GM21529 (cell line): Measurements from ENCODE around the gene HOXA2.

Experiments
- ATAC-seq: cut with Tn5 transposase; IDR thresholded peaks from one replicate; pipeline ENCODE4 v1.9.1; 2021; ENCODE audit not compliant: unreplicated experiment

The HOXA2 gene

DNA sequence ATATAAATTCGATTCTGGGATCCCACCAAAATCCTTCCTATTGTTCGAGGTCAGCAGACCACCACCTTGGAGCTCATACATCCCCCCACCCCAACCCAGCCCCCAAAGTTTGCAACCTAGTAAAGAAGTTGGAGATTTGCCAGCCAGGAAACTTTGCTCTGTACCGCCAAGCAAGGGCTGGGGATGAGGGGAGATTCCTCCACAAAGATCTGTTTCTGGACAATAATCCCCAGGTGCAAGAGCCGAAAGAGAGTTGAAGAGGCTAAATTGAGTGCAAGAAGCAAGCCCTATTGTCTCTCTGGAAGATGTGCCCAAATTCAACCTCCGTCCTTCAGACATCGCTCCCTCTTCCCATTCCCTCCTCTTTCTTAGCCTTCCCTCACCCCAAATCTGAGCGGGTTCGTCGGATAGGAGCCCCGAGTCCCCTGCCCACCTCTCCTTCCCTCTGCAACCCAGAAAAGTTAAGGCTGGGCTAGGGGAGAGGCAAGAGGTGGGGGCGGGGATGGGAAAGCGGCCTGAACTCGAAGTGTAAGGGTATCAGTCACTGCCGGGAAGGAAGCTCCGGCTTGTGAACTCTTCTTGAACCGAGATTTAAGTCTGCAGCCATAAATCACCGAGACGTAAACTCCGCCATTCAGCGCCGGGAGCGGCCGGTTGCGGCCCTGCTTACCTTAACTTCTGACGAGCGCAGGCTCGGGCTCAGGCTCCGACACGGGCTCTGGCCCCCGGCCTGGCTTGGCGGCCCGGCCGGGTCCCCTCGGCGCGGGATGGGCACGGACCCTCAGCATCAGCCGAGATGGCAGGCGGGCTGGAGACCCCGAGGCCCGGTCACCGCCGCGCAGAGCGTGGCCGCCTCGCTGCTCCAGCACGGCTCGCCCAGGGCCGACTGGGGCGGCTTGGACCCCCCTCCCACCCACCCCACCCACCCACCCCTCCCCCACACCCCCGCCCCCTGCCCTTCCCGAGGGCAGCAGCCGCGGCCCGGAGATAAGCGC, 10.8 kb upstream of the HOXA2 start:
- no peak for ATAC-seq

DNA sequence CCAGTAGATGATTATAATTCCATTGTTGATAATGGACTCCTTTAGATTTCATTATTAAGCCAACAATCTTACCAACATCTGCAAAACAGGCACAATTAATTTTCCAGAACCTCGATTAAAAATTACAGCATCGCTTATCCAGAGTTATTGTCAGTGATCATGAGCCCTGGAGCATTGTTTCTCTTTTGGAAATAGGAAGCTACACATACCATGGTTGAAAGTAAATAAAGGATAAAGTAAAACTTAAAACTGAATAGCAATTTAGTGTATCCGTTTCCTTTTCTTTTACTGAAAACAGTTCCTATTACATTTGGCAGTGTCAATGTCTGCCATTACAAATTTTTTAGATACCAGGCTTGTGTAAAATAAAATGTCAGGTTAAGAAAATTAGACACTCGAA, 9.9 kb upstream of the HOXA2 start:
- no peak for ATAC-seq

DNA sequence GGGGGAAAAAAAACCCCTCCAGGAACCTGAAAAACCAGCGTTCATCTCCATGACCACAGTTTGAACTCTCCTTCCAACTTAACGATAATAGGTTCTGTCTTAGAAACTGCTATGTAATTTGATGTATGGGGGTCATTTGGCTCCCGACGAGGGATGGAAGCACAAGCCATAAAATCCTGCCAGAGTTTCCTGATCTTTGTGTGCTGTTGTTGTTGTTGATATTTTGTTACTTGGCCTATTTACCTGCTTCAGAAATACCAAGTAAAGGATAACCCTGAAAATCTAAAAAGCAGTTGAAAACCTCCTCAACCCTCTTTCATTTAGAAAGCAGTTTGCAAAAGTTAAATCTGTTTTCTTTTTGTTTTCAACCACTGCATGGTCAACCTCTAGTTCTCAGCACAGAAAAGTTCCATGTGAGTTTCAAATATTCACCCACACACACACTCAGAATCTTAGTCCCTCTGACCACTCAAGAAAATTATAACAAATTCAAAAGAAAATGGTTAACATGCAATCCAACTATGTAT, 9.3 kb upstream of the HOXA2 start:
- no peak for ATAC-seq

DNA sequence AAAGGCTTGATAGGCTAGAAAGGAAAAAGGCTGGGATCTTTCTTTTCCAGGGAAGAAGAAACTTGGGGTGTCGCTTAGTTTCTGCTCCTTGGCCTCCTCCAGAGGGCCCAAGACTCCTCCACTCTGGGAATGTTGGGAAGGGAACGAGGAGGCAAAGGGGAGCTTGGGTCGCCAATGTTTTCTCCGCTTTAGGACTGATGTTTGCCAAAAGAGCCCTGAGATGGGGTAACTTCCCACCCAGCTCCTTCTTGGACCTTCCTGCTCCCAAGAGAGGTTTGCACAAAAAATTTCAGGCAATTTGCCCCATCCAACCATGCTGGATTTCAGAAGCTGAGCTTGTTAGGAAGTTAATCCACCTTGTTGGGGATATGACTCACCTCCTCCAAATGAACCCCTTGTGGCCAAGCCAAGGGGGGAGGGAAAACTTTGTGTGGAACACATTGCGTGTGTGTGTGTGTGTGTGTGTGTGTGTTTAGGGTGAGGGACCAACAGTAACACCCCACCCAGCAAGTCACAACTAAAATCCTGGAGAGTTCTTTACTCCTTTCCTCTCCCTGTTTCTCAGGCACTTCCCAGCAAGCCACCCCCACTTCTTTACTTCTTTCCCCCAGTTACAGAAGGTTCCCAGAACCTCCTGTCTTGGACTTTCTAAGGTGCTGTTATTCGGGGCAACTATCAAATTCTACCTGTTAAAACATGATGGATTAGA, 8.7 kb upstream of the HOXA2 start:
- no peak for ATAC-seq

DNA sequence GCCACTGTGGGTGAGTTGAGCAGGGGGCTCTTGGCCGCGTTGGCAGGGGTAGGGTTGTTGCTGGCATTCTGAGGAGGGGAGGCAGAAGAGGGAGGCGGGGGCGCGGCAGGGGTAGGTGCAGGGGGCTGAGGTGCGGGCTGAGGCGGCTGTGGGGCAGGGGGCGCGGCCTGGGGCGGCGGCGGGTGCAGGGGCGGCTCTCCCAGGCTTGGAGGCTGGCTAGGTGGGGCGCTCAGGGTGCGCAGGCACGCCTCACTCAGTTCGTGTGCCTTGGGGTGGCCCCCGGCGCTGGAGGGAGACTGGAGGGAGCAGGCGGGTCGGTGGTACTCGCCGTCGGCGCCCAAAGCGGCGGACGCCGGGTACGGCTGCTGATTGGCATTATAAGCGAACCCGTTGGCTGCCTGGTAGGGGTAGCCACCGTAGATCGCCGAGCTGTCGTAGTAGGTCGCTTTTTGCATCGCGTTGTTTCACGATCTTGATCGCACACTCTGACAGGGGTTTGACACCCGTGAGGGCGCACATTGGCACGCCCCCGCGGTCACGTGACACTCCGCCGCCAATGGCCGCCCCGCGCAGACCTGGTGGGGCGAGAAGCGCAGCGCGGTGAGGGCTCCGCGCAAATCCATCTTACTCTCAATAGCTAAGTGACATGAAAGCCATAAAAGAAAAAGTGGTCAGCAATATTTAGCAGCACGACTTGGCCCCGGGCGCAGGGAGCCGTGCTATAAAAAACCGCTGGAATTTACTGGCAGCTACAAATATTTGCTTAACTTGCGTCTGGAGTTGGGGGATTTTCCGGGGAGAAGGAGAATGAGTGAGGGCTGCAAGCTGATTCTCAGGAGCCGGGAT, 7.9 kb upstream of the HOXA2 start:
- ATAC-seq = no peak

DNA sequence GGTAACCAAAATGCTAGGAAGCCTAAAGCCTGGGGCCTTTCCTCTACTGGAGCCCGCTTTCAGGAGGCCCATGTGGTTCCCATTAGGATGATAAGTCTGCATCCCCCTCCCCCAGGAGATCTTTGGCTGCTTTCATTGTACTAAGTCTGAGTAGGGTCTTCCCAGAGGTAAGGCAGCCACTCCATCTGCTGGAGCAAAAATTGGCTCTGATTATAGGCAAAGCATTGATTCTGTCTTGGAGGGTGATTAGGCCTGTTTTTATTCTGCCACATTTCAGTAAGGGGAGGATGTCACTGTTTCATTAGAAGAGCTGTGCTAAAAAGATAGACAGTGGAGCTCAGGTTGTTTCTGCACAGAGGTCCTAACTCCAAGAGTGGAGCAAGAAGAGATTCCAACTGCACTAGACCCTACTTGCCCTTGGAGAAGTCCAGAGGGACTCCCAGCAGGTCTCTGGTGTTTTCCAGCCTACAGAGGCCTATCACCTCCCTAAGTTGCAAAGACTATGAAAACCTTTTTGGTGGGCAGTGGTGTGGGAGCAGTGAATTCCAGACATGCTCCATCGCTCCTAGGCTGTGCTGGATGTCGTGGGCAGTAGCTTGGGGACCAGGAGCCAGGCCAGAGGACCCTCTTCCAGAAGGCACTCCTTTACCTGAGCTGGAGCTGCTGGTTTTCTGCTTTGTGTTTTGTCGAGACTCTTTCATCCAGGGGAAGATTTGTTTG, 7.1 kb upstream of the HOXA2 start:
- no peak for ATAC-seq

DNA sequence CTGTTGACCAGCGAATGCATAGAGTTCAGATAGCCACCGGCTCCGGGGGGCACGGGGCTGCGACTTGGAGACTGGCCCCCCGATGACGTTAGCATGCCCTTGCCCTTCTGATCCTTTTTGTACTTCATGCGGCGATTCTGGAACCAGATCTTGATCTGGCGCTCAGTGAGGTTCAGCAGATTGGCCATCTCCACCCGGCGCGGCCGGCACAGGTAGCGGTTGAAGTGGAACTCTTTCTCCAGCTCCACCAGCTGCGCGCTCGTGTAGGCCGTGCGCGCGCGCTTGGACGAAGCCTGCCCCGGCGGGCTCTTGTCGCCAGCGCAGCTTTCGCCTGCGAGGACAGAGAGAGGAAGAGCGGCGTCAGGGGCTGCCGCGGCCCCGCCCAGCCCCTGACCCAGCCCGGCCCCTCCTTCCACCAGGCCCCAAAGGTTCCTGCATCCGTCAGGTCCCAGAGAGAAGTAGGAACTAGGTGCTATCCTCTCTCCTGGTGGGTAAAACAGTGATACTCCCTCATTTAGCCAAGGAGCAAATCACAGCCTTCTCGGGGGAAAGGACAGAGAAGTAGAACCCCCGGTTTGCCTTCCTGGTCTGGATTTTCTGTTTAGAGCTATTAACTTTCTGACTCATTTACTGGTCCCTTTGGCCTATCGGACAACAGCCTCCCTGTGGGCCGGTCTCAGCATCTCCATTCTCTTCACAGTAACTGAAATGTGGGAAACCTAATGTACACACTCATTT, 6.1 kb upstream of the HOXA2 start:
- ATAC-seq = no peak

DNA sequence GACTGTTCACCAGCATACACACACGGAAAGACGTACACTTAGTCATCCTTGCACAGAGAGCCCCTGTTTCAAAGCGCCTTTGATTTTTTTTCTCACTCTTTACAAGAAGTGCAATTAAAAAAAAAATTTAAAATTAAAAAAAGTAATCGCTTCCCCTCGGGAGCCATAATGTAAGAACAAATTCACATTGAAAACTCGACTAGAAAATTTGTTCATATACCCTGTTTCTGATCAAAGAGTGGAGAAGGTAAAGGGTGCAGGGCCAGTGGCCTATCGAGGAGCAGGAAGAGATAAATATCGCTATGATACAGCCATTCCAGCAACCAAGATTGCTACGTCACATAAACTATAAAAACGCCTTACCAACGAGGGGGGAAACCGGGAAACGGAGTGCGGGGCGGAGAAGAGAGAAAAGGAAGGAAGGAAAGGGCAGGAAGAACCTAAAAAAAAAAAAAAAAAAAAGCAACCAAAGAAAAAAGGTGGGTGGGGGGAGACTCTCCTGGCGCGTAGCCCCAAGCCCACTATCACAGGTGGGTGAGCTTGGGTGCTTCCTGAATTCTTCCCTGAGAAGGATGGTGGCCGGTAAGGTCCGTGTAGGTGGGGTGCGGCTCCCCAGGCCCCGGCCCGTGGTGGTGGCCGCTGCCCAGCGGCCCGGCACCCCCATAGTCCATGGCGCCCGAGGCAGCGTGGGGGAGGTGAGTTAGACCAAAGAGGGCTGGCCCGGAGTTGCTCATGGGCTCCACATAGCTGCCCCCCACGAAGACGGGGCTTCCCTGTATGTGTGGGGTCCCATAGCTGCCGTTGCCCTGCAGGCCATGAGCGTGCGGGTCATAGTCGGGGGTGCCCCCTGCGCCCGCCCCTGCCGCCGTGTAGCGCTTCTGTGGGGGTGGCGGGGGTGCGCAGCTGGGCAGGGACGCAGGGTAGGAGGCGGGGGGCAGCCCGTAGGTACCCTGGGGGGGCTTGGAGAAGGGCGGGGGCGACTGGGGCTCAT, 5.2 kb upstream of the HOXA2 start:
- ATAC-seq = no peak

DNA sequence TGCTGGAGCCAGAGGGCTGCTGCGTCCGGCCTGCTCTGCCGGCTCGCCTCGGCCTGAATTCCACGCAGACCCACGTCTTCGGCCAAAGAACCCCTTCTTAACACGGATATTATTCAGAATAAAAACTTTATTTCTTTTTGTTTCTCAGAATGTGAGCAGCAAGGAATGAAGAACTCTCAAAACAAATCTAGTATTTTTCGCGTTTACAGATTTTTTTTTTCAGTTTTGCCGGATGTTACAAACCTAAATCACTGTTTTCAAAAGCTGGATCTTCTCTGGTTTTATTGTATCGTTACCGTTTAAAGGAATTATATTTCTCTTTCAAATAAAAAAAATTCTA, 4.4 kb upstream of the HOXA2 start:
- no peak for ATAC-seq

DNA sequence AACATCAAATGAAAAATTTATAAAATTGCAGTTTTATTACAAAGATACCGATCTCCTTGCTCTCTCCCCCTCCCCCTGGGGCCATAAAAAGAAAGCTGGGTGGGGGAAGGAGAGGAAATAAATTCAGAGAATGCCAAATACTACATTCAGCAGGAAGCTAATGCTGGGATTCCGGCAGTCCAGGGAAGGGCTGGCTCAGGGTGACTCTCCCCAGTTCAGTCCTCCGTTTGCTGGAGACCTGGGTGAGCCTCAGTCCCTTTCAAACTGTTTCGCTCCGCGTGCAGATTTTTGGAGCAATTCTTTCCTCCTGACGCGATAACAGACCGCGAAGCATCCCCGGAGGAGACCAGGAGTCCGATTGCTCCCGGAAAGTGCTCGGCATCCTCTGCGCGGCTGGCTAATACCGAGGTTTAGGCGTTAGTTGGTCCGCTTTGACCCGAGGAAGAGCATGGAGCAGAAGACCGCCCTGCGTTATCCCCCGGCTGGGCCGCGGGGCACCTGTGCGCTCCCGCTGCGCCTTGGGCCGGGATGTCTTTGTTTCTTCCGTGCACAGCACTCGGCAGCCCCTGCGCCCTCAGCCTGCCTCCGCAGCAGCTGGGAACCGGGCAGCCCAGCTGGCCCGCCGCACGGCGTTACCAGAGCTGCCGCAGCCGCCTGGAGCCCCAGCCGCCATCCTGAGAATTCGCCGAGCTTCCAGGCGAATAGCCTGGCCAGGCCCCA, 3.9 kb upstream of the HOXA2 start:
- no peak for ATAC-seq

DNA sequence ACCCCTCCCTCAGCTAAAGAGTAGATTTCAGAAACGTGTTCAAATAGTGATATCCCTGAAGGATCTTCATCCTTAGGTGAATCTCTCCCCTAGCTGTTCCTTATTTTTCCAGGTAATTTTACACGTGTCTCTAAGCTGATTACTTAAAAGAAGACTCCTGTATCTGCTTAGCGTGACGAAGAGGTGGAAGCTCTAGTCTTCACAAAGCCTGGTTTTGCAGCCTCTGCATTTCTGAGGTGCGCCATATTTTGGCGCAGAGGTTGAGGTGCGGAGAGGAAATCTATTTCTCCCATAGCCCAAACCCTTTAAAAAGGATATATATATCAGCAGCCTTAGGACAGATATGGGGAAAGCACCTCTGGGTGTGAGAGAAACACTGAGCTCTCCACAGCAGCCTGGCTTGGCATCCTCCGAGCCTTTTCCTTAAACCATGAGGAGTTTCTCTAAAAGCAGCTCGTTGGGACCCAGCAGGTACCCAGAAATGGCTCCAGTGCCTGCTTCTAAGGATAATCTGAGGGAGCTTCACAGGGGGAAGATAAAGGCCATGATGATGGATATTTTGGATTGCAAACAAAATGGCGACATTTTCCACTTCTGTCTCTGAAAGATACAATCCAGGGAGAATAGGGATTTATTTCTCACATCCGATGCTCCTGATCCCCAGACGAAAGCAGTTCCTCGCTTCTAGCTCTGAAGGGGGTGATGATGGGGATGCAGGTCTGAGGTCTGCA, 3.0 kb upstream of the HOXA2 start:
- ATAC-seq = no peak

DNA sequence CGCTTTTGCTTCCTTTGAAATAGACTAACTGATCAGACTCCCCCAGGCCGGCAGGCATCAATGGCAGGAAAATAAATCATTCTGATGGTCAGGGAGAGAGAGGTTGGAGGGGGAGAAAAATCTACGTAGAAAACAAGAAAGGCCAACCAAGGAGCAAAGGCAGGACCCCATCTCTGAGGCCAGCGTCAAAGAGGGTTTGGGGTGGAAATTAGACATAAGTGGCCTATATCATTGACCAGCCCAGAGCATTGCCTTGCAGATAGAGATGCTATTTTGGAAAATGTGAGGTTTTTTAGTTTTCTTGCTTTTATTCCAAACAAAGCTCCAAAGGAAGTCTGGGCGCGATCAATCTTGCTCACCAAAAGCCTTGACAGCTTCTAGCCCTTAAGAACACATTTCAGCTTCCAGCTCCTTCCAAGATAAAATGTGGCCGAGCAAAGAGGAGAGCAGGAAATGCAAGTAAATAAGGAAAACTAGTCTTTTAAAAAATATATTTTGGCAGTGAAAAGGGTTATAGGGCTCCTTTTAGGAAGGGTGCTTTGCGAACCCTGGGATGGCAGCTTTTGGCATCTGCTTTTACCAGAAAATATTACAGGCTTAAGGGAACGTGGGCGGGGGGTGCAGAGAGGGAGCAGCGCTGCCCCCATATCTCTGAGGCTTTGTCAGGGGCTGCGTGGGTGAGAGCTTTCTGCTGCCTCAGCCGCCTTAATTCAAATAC, 2.0 kb upstream of the HOXA2 start:
- no peak for ATAC-seq

DNA sequence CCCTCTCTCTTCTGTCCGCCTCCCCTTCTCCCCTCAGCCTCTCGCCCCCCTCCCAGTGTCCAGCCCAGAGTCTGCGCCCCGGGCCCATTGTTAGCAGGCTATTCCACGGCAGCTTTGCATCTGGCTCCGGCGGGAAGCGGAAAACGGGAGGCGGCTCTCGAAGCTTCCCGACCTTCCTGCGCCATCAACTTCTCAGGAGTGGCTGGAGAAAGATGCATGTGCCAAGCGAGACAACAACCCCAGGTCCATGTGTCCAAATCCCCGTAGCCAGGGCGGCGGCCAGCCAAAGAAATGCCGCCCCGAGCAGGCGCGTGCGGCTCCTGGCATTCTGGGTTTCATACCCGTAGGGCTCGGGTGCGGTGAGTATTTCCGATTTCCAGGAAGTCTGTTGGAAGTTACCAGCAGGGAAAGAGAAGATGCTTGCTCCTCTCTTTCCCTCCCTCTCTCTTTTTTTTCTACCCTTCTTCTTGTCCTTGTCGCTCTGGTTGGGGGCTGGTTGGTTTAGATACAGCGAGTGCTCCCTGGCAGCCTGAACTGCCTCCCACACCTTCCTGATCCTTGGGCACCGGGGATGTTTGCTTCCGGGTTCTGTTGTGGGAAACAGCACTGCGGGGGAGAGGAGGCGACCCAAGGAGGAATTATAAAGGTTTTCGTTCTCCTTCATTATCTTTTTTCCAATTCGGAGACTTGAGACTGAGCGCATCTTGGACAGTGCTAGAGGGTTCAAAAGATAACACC, 1.2 kb upstream of the HOXA2 start:
- ATAC-seq = no peak

DNA sequence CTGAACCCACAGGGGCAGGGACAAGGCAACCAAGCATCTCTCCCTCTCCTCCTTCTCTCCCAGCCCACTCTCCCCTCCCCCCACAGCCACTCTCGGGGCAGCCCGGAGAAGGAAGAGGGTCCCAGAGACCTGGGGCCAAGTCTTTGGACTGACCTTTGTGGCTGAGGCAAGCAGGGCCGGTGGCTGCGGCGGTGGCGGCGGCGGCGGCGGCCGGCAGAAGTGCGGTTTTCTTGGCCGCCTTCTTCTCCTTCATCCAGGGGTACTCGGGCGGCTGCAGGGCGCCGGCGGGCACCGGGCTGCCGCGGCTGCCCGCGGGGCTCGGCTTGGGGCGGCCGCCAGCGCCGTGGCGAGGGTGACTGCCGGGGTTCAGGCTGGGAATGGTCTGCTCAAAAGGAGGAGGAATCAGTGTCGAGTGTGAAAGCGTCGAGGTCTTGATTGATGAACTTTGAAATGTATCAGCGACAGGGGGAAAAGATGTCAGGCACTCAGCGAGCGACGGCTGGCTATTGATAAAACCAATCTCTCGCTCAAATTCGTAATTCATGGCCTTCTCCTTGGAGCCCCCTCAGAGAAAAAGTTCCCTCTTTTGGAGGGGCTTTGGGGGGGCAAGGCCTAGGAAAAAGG, 414 bp downstream of the HOXA2 start:
- no peak for ATAC-seq

DNA sequence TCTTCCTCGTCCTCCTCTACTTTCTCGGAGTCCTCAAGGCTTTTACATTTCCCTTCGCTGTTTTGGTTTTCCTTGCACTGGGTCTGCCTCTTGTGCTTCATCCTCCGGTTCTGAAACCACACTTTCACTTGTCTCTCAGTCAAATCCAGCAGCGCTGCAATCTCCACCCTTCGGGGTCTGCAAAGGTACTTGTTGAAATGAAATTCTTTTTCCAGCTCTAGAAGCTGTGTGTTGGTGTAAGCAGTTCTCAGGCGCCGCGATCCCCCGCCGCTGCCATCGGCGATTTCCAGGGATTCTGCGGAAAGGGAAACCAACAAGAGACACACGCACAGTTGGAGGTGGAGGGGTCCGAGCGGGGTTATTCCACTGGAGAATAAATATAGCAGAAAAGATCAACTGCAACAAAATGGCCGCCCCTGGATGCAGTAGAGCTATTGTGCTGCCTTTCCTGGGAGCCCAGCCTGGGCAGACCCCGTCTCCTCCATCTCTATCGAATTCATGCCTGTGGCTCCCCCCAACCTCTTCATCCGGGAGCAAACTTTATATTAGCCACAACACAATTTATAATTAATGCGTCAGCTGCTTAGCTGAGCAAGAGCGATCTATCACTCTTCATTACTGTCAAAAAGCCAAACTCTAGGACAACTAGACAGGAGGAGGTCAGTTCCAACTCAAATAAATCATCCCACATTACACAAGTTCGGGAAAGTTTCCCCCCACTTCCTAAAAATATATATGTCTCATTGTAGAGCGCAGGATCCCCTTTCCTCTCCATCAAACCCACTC, 1.1 kb downstream of the HOXA2 start:
- ATAC-seq = no peak
